ENCODE results near the gene LY86. TPM values are rescaled to one million over a fixed set of nuclear protein-coding genes. Genes with fewer than 3 reads are reported as not detected.

The LY86 gene
- total RNA-seq, 1 donor from 2014 or later, result not detected

DNA sequence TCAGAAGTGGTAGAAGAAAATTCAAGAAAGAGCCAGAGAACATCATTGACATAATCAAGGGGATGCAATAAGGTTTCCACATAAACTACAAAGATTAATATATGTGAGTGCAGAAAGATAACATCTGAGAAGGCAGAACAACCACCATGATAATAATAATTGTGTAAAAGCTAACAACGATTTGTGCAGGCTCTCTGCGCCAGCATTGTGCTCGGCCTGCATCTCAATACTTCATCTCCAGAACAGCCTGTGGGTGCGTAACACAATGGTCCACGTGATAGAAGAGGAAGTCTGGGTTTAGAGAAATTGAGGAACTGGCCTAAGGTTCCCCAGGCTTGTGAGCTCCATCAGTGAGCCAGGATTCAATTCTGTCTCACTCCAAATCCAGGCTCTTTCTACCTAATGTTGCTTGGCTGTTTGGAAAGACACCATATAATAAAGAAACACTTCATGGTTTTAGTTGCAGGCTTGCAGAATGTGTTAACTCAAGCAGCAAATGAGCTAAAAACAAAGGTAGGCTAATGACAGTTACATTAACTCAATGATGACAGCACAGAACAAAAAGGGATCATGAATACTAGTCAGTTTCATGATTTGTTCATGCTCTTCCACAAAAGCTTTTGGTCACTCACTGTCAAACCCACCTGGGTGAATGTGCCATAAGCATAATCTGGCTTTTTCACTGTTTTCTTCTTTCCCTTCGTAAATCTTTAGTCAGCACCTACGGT, 71.2 kb downstream of the LY86 start:
- DNase-seq (ENCODE audit: low read depth) (no peak), FAIRE-seq (no peak)
- TF ChIP-seq CTCF (IDR thresholded peaks at IDR 0.05; ENCODE audit: insufficient read depth, low read length, severe bottlenecking), result no peak
- Histone ChIP-seq H3K36me3 (ENCODE audit: control insufficient read depth, insufficient read depth, low read length) (no peaks in the 10 kb centered on the region), H3K27me3 (ENCODE audit: control insufficient read depth, insufficient read depth, low read length) (peaks cover 1% of the 10 kb centered on the region), H3K4me3 (ENCODE audit: low read depth, low read length) (no peak overlapping the region)

- DNase-seq (ENCODE audit: low read depth) (no peak), FAIRE-seq (no peak)
These were observed 72.0 kb downstream of the LY86 start for GRCh38 chr6:6660339-6661045.

GRCh38 chr6:6661191-6661590, 72.7 kb downstream of the LY86 start:
- H3K36me3 ChIP-seq (ENCODE audit: control insufficient read depth, insufficient read depth, low read length), result no peaks in the 10 kb centered on the region
- peaks cover 1% of the 10 kb centered on the region for H3K27me3 ChIP-seq (ENCODE audit: control insufficient read depth, insufficient read depth, low read length)
- no peak for TF ChIP-seq CTCF (IDR thresholded peaks at IDR 0.05; ENCODE audit: insufficient read depth, low read length, severe bottlenecking)
- DNase-seq (ENCODE audit: low read depth) (no peak), FAIRE-seq (no peak)
- no peak overlapping the region for H3K4me3 ChIP-seq (ENCODE audit: low read depth, low read length)

More at GRCh38 chr6:6660339-6661045, 72.0 kb downstream of the LY86 start:
- no peak overlapping the region for H3K4me3 ChIP-seq (ENCODE audit: low read depth, low read length)
- no peak for TF ChIP-seq CTCF (IDR thresholded peaks at IDR 0.05; ENCODE audit: insufficient read depth, low read length, severe bottlenecking)
- peaks cover 1% of the 10 kb centered on the region for H3K27me3 ChIP-seq (ENCODE audit: control insufficient read depth, insufficient read depth, low read length)
- H3K36me3 ChIP-seq (ENCODE audit: control insufficient read depth, insufficient read depth, low read length), result no peaks in the 10 kb centered on the region

GRCh38 chr6:6661684-6662083, 73.2 kb downstream of the LY86 start:
- no peak for FAIRE-seq
- no peak for TF ChIP-seq CTCF (IDR thresholded peaks at IDR 0.05; ENCODE audit: insufficient read depth, low read length, severe bottlenecking)
- peaks cover 1% of the 10 kb centered on the region for H3K27me3 ChIP-seq (ENCODE audit: control insufficient read depth, insufficient read depth, low read length)
- no peak overlapping the region for H3K4me3 ChIP-seq (ENCODE audit: low read depth, low read length)
- no peaks in the 10 kb centered on the region for H3K36me3 ChIP-seq (ENCODE audit: control insufficient read depth, insufficient read depth, low read length)
- peak; percentile 51 for DNase-seq (ENCODE audit: low read depth)

GRCh38 chr6:6663421-6664135, 75.1 kb downstream of the LY86 start:
- peaks cover 1% of the 10 kb centered on the region for H3K27me3 ChIP-seq (ENCODE audit: control insufficient read depth, insufficient read depth, low read length)
- no peak overlapping the region for H3K4me3 ChIP-seq (ENCODE audit: low read depth, low read length)
- DNase-seq (ENCODE audit: low read depth) (no peak), FAIRE-seq (no peak)
- TF ChIP-seq CTCF (IDR thresholded peaks at IDR 0.05; ENCODE audit: insufficient read depth, low read length, severe bottlenecking), result no peak
- no peaks in the 10 kb centered on the region for H3K36me3 ChIP-seq (ENCODE audit: control insufficient read depth, insufficient read depth, low read length)
